Uterus (tissue), 4 donors: ENCODE measurements around the gene LRRC3C. TPM values are rescaled to one million over a fixed set of nuclear protein-coding genes. Genes with fewer than 3 reads are reported as not detected.

Experiments used
- DNase-seq, 2 donors: peaks; one replicate each; pipeline ENCODE4 v3.0.0-alpha.2; 2019 to 2020
- H3K27ac ChIP-seq, 2 donors: fragments of 200-600 bp; sonication (generic); 1 replicate in 1 of 2; 2 replicates in 1 of 2; pipeline ENCODE4 v1.5.1; 2016 to 2018
- H3K27me3 ChIP-seq, 2 donors: fragments of 200-600 bp; sonication (generic); one replicate each; pipeline ENCODE4 v1.5.1; 2018 to 2019; ENCODE audit warnings: control low read depth in 1 of 2
- H3K36me3 ChIP-seq, 2 donors: fragments of 200-600 bp; sonication (generic); one replicate each; pipeline ENCODE4 v1.5.1; 2019; ENCODE audit warnings: control low read depth in 1 of 2
- H3K4me1 ChIP-seq, 2 donors: fragments of 200-600 bp; sonication (generic); one replicate each; pipeline ENCODE4 v1.5.1; 2018 to 2019; ENCODE audit warnings: control low read depth in 1 of 2
- H3K4me3 ChIP-seq, 2 donors: fragments of 200-600 bp; sonication (generic); 1 replicate in 1 of 2; 2 replicates in 1 of 2; pipeline ENCODE4 v1.5.1; 2018 to 2019; ENCODE audit warnings: mild to moderate bottlenecking in 1 of 2
- H3K9me3 ChIP-seq, 2 donors: fragments of 200-600 bp; sonication (generic); one replicate each; pipeline ENCODE4 v1.5.1; 2019; ENCODE audit warnings: control low read depth in 1 of 2
- CTCF ChIP-seq, 4 experiments: fragments of 200-600 bp in 2 of 4; fragments of 450-650 bp in 2 of 4; sonication (generic) in 2 of 4; IDR thresholded peaks; one replicate each; pipeline ENCODE4 v1.5.1; 2016 to 2019; ENCODE audit warnings: antibody characterized with exemption in 4 of 4, mild to moderate bottlenecking in 2 of 4, moderate library complexity in 1 of 4
- POLR2A ChIP-seq, 2 donors: fragments of 450-650 bp; IDR thresholded peaks; one replicate each; pipeline ENCODE4 v1.6.1; 2016; ENCODE audit warnings: antibody characterized with exemption in 2 of 2, mild to moderate bottlenecking in 1 of 2, moderate library complexity in 1 of 2
- intact Hi-C: fragments of 100-400 bp; cut with DNase I; formaldehyde crosslinking; loops from one replicate; pipeline ENCODE4 v1.15.1; 2023; ENCODE audit warnings: low total_unique reads
- total RNA-seq, 4 donors: library from RNA; depleted of rRNA in 3 of 4; stranded (reverse); fragments of >200 nt in 3 of 4; gene quantifications; one replicate each; pipeline versions ENCODE4 v1.1.0 to v1.2.4, GENCODE V29; 2014 to 2023
- donor health status: DM: yes; HTN: yes; CAD: no.

LRRC3C gene
- total RNA-seq, 4 donors from 2014 or later: 0.52 TPM; not detected in 3

DNA sequence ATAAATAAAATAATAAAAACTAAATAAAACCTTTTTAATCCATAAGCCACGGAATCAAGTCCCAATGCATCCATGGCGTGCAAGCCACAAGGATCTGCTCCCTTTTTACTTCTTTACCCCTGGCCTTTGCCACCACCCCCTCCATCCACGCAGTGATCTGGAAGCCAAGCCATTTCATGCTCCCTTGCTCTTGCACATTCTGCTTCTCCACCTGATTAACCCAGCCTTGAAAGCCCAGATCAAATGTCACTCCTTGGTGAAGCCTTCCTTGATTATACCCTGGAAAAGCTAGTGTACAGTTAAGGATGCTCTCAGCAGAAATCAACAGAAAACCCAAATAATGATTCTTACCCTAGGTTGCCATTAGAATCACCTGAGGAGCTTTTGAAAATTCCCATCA, 9.9 kb downstream of the LRRC3C start:
- no peaks in the 10 kb centered on the region for H3K27me3 ChIP-seq
- no peaks in the 10 kb centered on the region for H3K9me3 ChIP-seq
- no peak overlapping the region for H3K27ac ChIP-seq
- TF ChIP-seq POLR2A (IDR thresholded peaks at IDR 0.05) (no peak), CTCF (IDR thresholded peaks at IDR 0.05) (no peak)
- DNase-seq: no peak
- H3K4me1 ChIP-seq: no peaks in the 10 kb centered on the region
- no peak overlapping the region for H3K4me3 ChIP-seq
- H3K36me3 ChIP-seq: no peaks in the 10 kb centered on the region
- intact Hi-C loops: no loop called here

- no peak overlapping the region for H3K27ac ChIP-seq
- H3K4me1 ChIP-seq: no peaks in the 10 kb centered on the region
- H3K9me3 ChIP-seq: no peaks in the 10 kb centered on the region
- intact Hi-C loops: no loop called here
- DNase-seq: no peak
- no peak overlapping the region for H3K4me3 ChIP-seq
- H3K27me3 ChIP-seq: no peaks in the 10 kb centered on the region
- no peaks in the 10 kb centered on the region for H3K36me3 ChIP-seq
- TF ChIP-seq POLR2A (IDR thresholded peaks at IDR 0.05): no peak
- no peak for TF ChIP-seq CTCF (IDR thresholded peaks at IDR 0.05)
Observed at GRCh38 chr17:39938140-39938869, 10.8 kb downstream of the LRRC3C start.

DNA sequence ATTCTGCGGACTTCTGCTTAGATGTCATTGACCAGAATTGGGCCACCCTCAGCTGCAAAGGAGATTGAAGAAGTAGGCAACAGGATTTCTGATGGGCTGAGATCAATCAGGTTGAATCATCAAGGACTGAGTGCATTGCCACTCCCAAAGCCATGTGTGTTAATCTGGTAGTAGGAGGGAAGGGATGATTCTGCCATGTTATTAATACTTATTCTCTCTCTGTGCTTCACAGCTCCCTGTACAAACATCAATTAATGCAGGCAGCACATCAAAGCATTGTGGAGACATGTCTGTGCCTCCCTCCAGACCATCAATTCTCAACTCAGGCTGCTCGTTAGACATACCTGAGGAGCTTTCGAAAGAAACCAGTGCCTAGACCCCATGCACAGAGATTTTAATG, 11.6 kb downstream of the LRRC3C start:
- intact Hi-C loops: no loop called here
- no peak for TF ChIP-seq CTCF (IDR thresholded peaks at IDR 0.05)
- no peak for TF ChIP-seq POLR2A (IDR thresholded peaks at IDR 0.05)
- Histone ChIP-seq H3K27me3 (no peaks in the 10 kb centered on the region), H3K4me1 (no peaks in the 10 kb centered on the region), H3K9me3 (no peaks in the 10 kb centered on the region), H3K27ac (peak overlapping the region; percentile 74 to 87), H3K4me3 (no peak overlapping the region), H3K36me3 (no peaks in the 10 kb centered on the region)
- DNase-seq: no peak

- Histone ChIP-seq H3K27me3 (no peaks in the 10 kb centered on the region), H3K4me1 (no peaks in the 10 kb centered on the region), H3K27ac (peak overlapping the region; percentile 74 to 87), H3K4me3 (no peak overlapping the region), H3K9me3 (no peaks in the 10 kb centered on the region), H3K36me3 (no peaks in the 10 kb centered on the region)
- TF ChIP-seq POLR2A (IDR thresholded peaks at IDR 0.05) (no peak), CTCF (IDR thresholded peaks at IDR 0.05) (peak; percentile 29 to 46 (median 34))
- peak; percentile 46 to 81 for DNase-seq
- intact Hi-C loops: no loop called here
Observed at GRCh38 chr17:39939588-39940419, 12.3 kb downstream of the LRRC3C start.
